GM18498 (cell line): ENCODE results near the gene DDIT3.
A peak's percentile ranks its signal among the peaks of the same experiment; 100 is the strongest.
"Not testable (repeated sequence)": the region's sequence is repeated elsewhere in the genome, so short reads cannot be mapped to it uniquely, and the experiment has no call there.

ENCODE experiments used
- ATAC-seq: cut with Tn5 transposase; IDR thresholded peaks from one replicate; pipeline ENCODE4 v1.9.1; 2021; ENCODE audit warnings: mild to moderate bottlenecking, moderate library complexity; ENCODE audit not compliant: unreplicated experiment

The DDIT3 gene

DNA sequence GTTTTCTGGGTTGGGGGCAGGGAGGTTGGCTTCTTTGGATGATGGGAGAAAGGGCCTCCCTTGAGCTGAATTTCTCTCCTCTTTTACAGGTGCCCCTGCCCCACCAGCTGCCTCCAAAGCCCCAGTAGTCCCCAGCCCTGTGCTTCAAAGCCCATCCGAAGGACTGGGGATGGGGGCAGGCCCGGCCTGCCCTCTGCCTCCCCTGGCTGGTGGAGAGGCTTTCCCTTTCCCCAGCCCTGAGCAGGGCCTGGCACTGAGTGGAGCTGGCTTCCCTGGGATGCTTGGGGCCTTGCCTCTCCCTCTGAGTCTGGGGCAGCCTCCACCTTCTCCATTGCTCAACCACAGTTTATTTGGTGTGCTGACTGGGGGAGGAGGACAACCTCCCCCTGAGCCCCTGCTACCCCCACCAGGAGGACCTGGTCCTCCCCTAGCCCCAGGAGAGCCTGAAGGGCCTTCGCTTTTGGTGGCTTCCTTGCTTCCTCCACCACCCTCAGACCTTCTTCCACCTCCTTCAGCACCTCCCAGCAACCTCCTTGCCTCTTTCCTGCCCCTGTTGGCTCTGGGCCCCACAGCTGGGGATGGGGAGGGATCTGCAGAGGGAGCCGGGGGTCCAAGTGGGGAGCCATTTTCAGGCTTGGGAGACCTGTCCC lies 6.3 kb upstream of the DDIT3 start:
- no peak for ATAC-seq

- ATAC-seq = no peak
Measured at GRCh38 chr12:57525615-57526383, 5.5 kb upstream of the DDIT3 start.

DNA sequence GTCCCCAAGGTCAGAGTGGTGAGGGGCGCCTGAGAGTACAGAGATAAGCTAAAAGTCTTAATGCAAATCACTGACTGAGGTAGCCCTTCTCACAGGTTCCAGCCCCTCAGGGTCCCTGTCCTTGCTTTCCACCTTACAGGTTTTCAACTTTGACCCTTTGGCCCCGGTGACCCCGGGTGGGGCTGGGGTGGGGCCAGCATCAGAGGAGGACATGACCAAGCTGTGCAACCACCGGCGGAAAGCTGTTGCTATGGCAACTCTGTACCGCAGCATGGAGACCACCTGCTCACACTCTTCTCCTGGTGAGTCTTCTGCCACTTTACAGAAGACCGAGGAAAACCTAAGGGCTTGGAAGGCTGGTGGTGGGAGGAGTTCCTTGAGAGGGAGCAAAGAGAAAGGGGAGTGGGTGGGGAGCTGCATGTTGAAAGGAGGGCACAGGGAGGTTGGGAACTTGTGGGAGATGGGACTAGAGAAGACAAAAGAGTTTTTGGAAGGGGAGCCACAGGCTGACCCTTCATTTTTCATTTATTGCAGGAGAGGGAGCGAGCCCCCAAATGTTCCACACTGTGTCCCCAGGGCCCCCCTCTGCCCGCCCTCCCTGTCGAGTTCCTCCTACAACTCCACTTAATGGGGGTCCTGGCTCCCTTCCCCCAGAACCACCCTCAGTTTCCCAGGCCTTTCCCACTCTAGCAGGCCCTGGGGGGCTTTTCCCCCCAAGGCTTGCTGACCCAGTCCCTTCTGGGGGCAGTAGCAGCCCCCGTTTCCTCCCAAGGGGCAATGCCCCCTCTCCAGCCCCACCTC lies 4.7 kb upstream of the DDIT3 start:
- no peak for ATAC-seq

- no peak for ATAC-seq
Measured at GRCh38 chr12:57523706-57524614, 3.6 kb upstream of the DDIT3 start.

DNA sequence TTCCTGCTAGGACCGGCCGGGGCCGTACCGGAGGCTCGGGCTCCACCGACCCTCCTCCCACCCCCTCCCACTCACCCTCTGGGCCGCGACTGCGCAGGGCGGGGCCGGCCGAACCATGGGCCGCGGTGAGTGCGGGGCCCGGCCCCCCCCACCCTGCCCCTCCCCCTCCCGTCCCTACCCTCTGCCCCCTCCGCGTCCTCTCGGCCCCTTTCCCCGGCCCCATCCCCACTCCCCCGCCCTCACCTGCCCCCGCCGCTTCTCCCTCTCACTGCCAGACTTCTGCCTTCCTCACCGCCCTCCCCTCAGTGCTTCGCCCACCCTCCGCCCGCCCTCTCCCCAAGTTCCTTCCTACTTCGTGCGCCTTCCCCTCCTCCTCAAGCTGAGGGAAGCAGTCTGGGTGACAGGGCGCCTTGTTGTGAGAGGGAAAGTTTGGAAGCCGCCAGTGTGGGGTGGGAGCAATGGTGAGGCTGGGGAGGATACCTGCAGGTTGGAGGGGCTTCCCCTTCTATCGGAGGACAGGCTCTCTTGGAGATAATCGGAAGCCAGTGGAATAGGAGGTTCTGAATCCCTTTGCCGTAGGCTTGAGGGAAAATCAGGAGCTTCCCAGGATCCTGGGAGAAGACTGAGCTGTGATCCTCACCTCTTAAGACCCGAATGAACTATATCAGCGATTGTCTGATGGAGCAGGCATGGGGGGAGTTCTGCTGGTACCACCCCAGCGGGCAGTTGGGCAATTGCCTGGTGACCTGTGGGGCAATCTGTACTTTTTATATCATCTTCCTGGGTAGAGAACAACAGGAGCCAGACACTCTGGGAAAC lies 2.8 kb upstream of the DDIT3 start:
- ATAC-seq = no peak

- peak; percentile 43 for ATAC-seq
Measured at GRCh38 chr12:57522011-57522886, 1.9 kb upstream of the DDIT3 start, which contains the start of gene MBD6. MBD6 (plus strand) TSS chr12:57522824; CDS start chr12:57524304, 1,480 bp downstream.

DNA sequence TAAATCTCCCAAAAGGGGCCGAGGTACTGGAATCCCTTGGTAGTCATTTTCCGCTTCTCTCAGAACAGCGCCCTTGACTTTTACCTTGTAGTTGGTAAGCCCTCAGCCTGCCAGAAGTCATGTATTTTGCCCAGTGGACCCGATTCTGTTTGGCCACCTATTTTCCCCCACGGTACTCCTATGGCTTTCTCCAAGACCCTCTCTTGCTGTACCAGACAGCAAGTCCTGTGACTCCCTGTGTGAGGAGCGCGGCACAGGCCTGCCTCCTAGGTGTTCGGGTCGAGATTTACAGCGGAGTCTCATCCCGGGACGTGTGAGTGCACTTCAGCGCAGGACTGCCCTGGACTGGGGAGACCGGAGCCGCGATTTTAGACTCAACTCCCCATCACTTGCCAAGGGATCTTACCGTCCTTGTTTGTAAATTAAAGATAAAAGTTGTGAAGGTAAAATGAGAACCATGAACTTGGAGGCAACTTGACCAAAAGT lies 1.3 kb upstream of the DDIT3 start:
- ATAC-seq = no peak

DNA sequence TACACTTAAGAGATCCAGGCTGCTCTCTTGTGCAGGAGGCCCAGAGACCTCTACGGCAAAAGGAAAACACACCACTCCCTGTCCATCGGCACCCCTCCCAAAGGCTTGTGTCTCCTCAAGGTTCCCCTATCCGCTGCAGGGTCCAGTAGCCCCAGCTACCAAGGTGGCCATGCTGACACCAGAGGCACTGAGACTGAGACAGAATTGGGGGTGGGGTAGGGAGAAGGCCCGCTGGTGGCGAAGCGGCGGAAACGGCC lies 590 bp downstream of the DDIT3 start:
- peak; percentile 2 for ATAC-seq

DNA sequence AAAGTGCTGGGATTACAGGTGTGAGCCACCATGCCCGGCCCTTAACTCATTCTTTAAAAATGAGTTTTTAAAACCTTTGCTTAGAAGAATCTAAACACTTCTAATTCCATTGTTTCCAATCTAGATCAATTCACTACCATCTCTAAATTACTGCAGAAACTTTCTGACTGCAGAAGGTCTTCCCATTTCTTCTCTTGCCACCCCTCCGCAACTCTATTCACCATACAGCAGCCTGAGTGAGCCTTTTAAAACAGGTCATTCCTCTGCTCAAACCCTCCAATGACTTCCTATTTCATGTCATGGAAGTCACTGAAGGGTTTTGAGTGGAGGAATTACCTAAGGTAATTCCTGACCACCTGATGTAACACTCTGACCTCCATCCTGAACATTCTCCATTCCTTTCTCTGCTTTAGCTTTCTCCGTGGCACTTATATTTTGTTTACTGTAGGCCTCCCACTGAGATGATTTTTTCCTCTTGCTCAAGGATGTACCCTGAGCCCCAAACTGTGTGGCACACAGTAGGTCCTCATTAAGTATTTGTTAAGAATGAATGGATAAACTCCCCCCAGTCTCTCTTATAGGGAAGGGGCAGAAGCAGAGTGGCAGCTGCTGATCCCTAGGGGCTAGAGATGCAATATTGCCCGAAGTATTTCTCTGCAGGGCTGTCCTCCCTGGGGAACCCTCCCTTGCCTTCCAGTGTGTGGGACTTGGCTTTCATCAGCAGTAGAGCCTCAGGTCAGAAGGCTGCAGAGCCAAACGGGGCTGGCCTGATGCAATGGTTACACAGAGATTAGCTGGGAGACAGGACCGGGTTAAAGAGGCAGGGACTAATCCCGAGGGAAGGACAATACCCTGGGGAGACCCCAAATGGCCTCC lies 1.2 kb downstream of the DDIT3 start:
- no peak for ATAC-seq

- ATAC-seq = no peak
Measured at GRCh38 chr12:57518176-57518919, 2.0 kb downstream of the DDIT3 start.

DNA sequence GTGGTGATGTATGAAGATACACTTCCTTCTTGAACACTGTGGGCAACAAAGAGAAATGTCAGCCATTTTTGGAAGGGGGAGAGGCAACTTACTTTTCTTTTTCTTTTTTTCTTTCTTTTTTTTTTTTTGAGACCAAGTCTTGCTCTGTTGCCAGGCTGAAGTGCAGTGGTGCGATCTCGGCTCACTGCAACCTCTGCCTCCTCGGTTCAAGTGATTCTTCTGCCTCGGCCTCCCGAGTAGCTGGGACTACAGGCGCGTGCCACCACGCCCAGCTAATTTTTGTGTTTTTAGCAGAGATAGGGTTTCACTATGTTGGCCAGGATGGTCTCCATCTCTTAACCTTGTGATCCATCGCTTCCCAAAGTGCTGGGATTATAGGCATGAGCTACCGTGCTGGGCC lies 2.6 kb downstream of the DDIT3 start:
- not testable (repeated sequence) for ATAC-seq

DNA sequence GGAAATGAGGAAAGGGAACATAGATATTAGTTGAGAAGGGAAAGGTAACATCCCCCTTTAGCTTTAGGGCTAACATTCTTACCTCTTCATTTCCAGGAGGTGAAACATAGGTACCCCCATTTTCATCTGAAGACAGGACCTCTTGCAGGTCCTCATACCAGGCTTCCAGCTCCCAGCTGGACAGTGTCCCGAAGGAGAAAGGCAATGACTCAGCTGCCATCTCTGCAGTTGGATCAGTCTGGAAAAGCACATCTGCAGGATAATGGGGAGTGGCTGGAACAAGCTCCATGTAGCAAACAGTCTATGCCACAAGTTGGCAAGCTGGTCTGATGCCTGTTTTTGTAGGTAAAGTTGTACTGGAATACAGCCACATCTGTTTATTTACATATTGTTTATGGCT lies 3.1 kb downstream of the DDIT3 start:
- no peak for ATAC-seq

- ATAC-seq = no peak
Measured at GRCh38 chr12:57516617-57517153, 3.6 kb downstream of the DDIT3 start.

GRCh38 chr12:57515934-57516541 lies 4.3 kb downstream of the DDIT3 start:
- no peak for ATAC-seq

DNA sequence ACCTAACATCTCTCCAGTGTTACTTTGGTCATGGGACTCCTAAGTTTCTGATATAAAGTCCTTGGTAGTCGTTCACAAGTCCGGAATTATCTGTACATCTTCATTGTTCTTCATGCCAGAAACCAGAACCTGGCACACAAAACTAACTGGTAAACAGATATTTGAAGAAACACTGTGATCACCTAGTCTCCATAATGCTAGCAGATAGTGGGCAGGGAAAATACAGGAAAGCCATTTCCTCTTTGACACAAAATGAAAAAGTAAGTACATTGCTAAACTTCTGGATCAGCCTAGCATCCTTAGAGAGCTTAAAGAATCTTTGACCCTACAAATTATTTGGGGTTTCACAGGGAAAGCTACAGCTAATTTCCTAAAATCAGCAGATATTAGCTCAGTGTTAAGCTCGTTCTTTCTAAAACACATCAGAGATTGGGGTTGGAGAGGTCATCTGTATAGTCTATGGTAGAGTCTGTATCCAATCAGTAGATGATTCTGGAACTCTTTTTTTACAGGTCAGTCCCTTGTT lies 4.8 kb downstream of the DDIT3 start:
- no peak for ATAC-seq

DNA sequence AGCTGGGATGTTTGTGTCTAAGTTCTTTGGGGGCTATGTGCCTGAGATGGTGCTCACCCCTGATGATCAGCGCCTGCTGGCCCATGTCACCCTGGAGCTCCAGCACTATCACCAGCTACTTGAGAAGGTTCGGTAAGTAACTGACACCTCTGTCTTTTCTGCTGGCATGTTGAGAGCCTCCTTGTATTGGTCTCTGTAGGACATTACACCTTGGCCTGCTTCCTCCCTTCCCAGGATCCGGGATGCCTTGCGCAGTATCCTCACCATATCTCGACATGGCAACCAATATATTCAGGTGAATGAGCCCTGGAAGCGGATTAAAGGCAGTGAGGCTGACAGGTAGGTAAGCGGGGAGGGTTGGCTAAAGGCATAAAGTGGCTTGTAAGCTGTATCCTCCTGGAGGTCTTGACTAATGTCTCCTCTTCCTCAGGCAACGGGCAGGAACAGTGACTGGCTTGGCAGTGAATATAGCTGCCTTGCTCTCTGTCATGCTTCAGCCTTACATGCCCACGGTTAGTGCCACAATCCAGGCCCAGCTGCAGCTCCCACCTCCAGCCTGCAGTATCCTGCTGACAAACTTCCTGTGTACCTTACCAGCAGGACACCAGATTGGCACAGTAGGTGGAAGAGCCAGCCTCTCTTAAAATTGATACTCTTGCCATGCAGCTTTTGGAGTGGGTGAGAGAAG lies 5.5 kb downstream of the DDIT3 start:
- no peak for ATAC-seq
